IPS DF 19.7 (cell line): ENCODE results near the gene SMC3.

Experiments
- DNase-seq: peaks from one replicate; pipeline ENCODE4 v3.0.0-alpha.2; 2013; ENCODE audit warnings: low read depth, low spot score

SMC3 gene

GRCh38 chr10:110544958-110545537 lies 22.4 kb upstream of the SMC3 start:
- no peak for DNase-seq

GRCh38 chr10:110546077-110546476 lies 21.4 kb upstream of the SMC3 start:
- no peak for DNase-seq

- no peak for DNase-seq
Measured at GRCh38 chr10:110546499-110547110, 20.9 kb upstream of the SMC3 start.

- no peak for DNase-seq
Measured at GRCh38 chr10:110547139-110547761, 20.2 kb upstream of the SMC3 start.

DNA sequence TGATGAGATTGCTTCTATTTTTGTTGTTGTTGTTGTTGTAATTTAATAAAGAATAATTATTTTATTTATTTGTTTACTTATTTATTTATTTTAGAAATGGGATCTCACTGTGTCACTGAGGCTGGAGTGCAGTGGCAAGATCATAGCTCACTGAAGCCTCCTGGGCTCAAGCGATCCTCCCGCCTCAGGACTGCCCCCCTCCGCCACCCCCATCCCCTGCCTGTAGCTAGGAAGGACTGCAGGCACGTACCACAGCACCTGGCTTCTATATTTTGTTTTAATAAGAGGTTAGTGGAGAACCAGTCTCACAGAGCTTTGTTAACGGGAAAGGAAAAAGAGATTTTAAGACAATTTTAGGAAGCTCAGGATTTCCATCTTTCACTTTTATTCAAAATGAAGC lies 19.5 kb upstream of the SMC3 start:
- DNase-seq, result no peak

GRCh38 chr10:110549211-110549610 lies 18.3 kb upstream of the SMC3 start:
- DNase-seq, result no peak

DNA sequence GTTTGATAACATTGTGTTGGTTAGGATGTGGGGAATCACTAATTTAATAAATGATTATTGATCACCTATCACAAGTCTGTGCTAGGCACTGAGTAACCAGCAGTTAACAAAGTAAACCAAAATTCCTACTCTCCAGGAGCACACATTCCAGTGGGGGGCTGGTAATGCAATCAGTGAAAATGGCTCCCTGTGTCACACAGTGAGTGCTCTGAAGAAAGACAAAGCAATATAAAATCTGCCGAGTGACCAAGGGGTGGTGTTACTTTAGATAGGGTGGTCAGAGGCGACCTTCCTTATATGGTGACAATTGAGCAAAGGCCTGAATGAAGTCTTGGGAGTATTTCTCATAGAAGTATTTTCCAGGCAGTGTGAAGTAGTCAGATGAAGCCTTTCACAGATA lies 13.6 kb upstream of the SMC3 start:
- no peak for DNase-seq

DNA sequence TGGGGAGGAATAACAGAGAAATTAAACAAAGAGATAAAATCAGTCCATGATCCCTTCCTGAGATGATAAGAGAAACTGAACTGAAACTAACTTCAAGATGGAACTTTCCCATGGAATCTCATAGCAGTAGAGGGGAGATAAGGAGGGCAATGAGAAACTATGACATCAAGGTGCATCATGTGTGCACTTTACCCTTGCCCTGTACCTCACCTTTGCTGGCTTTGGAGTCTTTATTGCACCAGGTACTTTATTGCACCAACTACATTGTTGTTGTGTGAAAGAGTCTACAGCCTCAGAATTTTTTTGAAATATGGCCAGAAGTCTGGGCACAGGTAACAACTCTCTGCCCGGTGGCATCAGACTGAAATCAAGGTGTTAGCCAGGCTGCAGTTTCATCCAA lies 11.2 kb upstream of the SMC3 start:
- DNase-seq, result no peak

DNA sequence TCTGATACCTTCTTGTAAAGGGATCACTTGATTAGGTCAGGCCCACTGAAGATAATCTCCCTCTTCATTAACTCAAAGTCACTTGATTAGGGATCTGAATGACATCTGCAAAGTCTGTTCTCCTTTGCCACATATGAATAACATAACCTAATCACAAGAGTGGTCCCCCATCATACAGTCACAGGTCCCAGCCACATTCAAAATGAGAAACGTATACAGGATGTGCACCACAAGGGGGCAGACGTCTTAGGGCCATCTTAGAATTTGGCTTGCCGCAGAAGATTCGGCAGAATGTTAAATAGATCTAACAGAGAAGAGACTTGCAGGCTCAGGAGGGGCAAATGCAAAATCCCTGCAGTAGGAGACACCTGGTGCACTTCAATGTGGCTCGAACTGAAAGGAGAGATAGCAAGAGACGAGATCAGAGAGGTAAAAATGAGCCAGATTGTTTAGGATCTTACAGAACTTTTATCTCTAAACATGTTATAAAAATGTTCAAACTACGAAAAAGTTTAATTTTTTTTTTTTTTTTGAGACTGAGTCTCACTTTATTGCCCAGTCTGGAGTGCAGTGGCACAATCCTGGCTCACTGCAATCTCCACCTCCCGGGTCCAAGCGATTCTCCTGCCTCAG lies 10.4 kb upstream of the SMC3 start:
- no peak for DNase-seq

DNA sequence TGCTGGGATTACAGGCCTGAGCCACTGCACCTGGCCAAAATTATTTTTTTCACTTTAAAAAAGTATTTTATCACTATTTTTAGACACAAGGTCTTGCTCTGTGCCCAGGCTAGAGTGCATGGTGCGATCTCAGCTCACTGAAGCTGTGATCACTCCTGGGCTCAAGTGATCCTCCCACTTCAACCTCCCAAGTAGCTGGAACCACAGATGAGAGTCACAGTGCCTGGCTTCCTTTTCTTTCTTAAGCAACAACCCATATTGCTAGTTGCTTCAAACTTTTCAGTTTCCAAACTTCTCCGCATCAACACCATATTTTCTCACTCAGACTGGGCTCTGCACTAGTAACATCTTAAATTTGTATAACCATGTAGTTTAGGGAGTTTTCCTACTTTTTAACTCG lies 9.5 kb upstream of the SMC3 start:
- no peak for DNase-seq

- no peak for DNase-seq
Measured at GRCh38 chr10:110560012-110560411, 7.5 kb upstream of the SMC3 start.

DNA sequence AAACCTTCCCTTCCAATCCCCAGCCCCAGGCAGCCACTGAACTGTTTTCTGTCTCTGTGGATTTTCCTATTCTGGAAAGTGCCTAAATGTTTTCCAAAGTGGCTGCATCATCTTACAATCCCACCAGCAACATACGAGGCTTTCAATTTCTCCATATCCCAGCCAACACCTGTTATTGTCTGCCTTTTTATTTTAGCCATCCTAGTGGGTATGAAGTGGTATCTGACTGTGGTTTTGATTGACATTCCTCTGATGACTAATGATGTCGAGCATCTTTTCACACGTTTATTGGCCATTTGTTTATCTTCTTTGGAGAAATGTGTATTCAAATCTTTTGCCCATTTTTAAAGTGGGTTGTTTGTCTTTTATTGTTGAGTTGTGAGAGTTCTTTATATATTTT lies 6.2 kb upstream of the SMC3 start:
- no peak for DNase-seq

DNA sequence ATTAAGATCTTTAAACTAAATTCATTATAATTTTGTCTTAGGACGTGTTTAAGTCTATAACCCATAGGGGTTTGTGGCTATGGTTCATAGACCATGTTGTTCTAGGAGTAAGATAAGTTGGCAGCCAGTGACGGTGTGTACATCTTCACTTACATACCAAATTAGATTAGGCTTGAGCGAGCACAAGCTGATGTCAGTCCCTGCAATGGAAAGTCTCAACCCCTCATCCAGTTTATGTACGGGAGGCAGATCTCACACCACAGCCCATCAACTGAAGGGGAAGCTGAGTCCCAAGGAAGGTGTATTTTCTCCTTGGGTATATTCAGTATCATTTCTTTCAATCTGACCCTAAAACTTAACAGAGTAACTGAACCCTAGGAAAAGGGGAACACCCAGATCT lies 5.1 kb upstream of the SMC3 start:
- DNase-seq, result no peak

GRCh38 chr10:110563132-110563531 lies 4.4 kb upstream of the SMC3 start:
- no peak for DNase-seq

DNA sequence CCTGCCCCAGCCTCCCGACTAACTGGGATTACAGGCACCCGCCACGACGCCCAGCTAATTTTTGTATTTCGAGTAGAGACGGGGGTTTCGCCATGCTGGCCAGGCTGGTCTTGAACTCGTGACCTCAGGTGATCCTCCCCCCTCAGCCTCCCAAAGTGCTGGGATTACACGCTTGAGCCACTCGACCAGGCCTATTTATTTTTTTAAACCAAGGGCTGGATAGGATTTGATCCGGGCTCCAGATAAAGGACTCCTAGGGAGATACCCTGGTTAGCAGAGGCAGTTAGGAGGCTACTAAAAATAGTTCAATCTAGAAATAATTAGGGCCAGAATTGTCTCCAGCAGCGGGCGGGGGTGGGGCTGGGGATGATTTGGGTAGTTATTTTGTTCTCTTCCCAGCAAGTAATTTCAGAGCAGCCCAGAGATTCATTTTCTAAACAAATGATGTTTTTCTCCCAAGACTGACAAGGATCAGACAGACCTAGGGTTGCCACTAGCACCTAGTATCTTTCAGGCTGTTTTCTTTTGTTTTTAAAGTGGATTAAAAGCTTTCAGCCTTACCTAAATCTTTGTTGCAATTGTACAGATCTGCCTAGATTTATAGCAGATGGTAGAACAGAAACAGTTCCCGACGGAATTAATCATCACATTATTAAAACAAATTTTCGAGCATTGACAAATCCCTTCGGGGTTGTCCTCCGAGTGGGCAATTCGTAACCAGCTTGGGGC lies 859 bp upstream of the SMC3 start:
- no peak for DNase-seq

DNA sequence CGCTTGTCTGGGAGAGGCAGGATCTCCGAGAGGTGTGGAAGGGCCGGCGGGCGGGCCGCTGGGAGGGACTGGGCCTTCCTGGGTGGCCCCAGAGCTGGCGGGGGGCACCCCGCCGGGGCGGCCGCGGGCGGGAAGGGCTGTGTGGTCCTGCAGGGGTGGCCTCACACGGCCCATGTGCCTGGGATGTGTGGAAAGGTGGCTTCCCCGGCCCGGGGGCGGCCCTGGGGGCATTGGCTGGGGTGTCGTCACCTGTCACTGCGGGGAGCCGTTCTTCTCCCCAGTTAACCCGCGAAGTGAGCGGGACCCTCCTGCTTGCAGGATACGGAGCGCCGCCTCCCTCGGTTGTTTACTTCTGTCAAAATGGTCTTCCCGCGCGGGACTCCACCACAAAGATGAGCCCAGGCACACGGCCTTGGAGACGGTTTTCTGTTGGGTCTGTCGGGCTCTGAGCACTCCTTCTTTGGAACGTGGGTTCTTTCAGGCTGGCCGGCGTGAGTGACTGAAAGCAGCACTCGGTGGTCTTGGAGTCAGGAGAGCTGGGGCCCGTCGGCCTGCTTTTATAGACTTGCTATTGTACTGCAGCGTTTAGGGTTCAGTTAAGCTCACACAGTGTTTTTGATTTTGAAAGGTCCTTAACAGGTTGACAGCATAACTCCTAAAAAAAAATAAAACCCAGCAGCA lies 700 bp downstream of the SMC3 start:
- no peak for DNase-seq

DNA sequence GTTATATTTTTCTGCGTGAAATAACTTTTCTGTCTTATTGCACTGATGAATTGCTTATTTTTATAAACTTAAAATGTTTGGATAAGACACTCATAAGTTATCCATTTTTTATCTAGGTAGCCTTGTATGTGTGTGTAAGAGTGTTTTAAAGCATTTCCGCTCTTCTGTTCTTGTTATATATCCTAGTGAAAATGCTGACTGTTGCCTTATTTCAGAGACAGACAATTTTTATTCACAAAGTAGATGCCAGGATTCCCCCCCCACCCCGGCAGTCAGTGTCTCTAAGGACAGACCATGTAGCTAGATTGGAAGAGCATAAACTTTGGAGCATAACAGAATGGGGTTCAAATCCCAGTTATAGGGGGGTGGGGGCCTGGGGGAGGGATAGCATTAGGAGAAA lies 1.6 kb downstream of the SMC3 start:
- no peak for DNase-seq

DNA sequence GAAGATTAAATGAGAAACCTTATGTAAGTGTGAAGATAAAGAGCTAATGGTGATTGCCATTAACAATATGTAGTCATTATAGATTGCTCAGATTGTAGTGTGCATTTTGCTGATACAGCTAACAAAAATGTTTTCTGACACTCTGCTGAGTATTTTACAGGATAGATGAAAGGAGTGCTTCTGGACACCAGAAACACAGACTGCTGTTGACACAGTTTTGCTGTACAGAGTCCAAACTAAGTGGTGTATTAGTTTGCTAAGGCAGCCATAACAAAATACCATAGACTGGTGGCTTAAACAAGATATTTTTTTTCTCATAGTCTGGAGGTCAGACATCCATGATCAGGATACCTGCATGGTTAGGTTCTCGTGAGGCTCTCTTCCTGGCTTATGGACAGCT lies 2.2 kb downstream of the SMC3 start:
- DNase-seq, result no peak

DNA sequence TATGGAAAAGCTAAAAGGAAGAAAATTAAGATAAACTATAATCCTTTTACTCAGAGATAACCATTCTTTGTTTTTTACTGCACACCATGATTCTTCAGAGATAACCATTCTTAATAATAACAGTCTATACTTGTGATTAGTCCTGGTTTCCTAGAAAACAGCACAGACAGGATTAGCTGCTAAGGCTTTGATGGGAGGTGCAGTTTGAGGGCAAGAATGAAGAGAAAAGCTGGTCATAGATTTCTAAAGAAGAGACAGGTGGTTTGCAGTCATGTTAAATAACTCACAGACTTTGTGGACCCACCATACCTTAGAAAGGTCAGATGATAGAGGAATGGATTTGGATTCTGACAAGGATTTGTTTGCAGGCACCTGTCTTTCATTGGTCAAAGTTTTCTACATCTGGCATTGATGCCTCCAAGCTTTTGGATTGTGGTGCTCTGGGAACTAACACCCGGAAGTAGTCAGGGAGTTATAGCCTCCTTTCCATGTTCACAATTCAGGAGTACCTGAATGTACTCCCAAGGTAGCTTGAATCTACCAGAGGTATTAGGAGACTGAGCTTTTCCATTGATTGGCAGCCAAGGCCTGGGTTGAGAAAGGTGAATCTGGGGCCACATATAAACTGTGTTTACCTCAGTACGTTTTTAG lies 3.7 kb downstream of the SMC3 start:
- DNase-seq, result no peak

- DNase-seq, result no peak
Measured at GRCh38 chr10:110572862-110573261, 5.4 kb downstream of the SMC3 start.

DNA sequence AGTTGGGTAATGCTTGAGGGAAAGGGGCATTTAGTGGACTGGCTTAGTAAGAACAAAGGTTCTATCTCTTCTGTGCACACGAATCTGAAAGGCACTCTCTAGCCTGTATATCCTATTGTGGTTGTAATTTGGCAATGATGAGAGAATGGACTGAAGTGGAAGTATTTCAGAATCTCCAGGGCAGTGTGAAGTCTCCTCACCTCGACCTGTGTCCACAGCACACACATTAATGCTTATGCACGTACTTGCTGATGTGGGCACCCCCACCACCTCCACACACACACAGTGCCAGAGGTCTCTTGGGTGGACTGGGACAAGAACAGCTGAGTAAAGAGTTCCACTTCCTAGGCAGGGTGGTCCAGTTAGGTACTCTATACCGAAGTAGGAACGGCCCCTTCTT lies 6.9 kb downstream of the SMC3 start:
- no peak for DNase-seq
